Glomerular visceral epithelial cell (primary cell): ENCODE results near the gene TPRA1.
"Not testable (repeated sequence)": the region's sequence is repeated elsewhere in the genome, so short reads cannot be mapped to it uniquely, and the experiment has no call there.

ENCODE experiments used
- DNase-seq: peaks from one replicate; pipeline ENCODE4 v3.0.0-alpha.2; 2016; ENCODE audit errors: extremely low spot score

TPRA1 gene

GRCh38 chr3:127536830-127537812 lies 53.4 kb downstream of the TPRA1 start:
- no peak for DNase-seq

- DNase-seq, result no peak
These were observed 54.4 kb downstream of the TPRA1 start for GRCh38 chr3:127535901-127536829.

GRCh38 chr3:127535106-127535785 lies 55.3 kb downstream of the TPRA1 start:
- DNase-seq, result no peak

DNA sequence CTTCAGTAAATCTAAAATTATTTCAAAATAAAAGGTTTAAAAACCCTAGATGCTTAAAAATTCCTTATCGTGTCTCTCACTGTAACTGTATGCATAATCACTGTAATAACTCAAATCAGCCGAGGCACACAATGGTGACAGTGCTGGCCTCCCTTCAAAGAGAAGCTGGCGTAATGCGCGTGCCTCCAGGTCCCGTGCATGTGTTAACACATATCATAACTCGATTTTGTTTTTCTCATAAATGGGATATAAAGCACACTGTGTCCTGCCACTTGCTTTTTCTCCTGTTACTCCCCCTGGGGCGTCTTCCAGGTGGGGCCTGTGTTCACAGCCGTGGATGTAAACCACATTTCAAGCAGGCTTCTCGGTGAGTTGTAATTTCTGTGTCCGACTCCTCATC lies 56.0 kb downstream of the TPRA1 start:
- no peak for DNase-seq

DNA sequence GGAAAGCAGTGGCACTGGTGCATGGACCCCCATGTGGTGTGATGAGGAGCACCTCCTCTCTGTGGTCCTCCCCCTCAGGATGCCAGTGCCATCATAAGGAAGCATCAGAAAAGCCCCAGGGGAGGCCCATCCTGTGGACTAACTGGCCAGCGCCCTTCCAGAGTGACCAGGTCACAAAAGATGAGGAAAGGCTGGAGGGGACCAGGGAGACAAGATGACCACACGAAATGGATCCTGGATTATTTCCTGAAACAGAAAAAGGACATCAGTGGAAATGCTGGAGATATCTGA lies 56.4 kb downstream of the TPRA1 start:
- DNase-seq, result no peak

GRCh38 chr3:127532561-127533203 lies 57.9 kb downstream of the TPRA1 start:
- DNase-seq, result no peak

GRCh38 chr3:127531821-127532220 lies 58.7 kb downstream of the TPRA1 start:
- DNase-seq, result no peak

DNA sequence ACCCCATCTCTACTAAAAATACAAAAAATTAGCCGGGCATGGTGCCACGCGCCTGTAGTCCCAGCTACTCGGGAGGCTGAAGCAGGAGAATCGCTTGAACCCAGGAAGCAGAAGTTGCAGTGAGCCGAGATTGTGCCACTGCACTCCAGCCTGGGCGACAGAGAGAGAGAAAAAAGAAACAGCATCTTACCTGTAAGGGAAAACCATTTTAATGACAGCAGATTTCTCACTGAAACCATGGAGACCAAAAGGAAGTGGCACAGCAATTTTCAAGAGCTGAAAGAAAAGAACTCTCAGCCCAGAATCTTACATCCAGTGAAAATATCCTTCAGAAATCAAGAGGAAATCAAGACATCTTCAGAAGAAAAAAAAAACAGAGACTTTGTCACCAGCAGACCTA lies 59.7 kb downstream of the TPRA1 start:
- not testable (repeated sequence) for DNase-seq

DNA sequence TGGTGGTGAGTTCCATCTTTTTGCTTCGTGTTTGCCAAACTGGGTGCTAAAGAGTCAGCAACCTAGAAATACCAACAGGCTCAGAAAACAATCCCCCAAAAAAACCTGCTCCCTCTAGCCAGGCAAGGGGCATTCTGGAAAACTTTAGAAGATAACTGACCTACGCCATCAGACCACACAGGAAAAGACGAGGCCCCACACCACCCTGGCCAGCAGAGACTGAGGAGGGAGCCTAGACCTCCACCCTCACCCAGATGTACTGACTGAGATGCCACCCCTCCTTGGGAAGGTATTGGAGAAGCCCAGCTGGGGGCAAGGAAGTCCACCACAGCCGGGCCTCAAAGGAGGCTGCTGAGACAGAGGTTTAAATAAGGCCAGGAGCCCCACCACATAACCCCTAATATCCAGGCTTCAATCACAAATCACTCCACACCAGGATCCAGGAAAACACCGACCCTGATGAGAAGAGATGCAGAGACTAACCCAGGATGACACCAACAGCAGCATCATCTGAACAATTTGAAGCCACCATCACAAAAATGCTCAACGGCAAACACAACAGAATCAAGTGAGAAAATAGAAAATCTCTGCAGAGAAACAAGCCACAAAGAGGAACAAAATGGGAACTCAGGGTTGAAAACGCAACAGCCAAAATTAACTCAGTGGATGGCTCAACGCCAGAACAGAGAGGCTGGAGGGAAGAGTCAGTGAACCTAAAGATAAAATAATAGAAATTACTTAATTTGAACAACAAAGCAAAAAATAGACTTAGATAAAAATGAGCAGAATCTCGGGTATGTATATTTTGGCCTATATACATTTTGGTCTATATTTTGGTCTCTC lies 61.0 kb downstream of the TPRA1 start:
- no peak for DNase-seq

- DNase-seq, result peak; percentile 87
These were observed 65.2 kb downstream of the TPRA1 start for GRCh38 chr3:127525373-127525772.

DNA sequence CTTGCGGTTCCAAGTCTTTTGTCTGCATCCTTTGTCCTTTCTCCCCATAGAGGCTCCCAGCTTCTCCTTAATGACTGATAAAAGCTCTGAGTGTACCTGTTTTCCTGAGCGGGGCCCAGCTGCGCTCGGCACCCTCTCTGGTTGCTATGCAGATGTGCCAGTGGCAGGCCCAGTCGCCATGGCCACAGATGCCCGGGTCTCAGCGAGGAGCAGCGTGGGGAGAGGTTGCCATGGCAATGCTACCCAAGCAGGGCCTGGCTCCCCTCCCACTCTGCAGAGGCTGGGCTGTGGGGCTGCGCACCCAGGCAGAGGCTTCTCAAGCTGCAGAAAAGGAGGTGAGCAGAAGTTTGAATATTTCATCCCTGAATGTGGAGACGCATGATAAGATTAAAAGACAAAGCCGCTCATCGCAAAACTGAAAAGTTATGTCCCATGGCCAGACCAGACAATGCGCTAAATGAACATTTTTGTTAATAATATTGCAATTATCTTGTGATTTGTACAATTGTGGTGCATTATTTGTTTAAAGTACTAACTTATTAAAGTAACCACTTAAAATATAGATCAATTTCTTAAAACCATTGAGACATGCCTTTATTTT lies 66.1 kb downstream of the TPRA1 start:
- DNase-seq, result no peak
